ENCODE measurements around the gene IPP. TPM values are rescaled to one million over a fixed set of nuclear protein-coding genes. Genes with fewer than 3 reads are reported as not detected.

Gene IPP
- total RNA-seq, 2 experiments from 2014 or later = 6.0 to 6.6 TPM

DNA sequence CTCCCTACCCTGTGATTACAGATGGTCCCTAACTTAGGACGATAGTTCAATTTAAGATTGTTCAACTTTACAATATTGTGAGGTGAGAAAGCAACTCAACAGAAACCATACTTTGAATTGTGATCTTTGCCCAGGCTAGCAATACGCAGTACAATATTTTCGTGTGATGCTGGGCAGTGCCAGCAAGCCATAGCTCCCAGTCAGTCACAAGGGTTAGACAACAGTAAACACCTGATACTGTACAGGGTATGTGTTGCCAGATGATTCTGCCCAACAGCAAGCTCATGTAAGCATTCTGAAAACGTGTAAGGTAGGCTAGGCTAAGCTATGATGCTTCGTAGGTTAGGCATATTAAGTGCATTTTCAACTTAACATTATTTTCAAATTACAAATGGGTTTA is 76.0 kb downstream of the IPP start:
- Mint-ChIP-seq H3K9me3 (no peaks in the 10 kb centered on the region), H3K4me1 (ENCODE audit: low read depth) (peaks cover 76% of the 10 kb centered on the region), H3K27ac (no peak overlapping the region), H3K4me3 (no peak overlapping the region), H3K36me3 (ENCODE audit: low read depth) (peaks cover 39% of the 10 kb centered on the region), H3K27me3 (no peaks in the 10 kb centered on the region)
- DNase-seq (no peak), ATAC-seq (ENCODE audit: poor library complexity) (no peak)
- Histone ChIP-seq H3K27me3 (ENCODE audit: control insufficient read depth in 1 of 2, insufficient read depth in 2 of 2, low read length in 2 of 2) (no peaks in the 10 kb centered on the region), H3K9me3 (ENCODE audit: control insufficient read depth in 1 of 2, insufficient read depth in 1 of 2, low read length in 2 of 2) (no peaks in the 10 kb centered on the region), H3K4me3 (ENCODE audit: low read length) (no peak overlapping the region), H3K36me3 (ENCODE audit: insufficient read depth, low read length) (peaks cover 3% of the 10 kb centered on the region), H3K4me1 (ENCODE audit: insufficient read depth, low read length) (peaks cover 44% of the 10 kb centered on the region), H3K27ac (ENCODE audit: low read depth in 1 of 2, low read length in 2 of 2) (no peak overlapping the region)
- ChIA-PET POLR2A (no interaction called here), CTCF (no interaction called here)
- TF ChIP-seq, protein P1, sequence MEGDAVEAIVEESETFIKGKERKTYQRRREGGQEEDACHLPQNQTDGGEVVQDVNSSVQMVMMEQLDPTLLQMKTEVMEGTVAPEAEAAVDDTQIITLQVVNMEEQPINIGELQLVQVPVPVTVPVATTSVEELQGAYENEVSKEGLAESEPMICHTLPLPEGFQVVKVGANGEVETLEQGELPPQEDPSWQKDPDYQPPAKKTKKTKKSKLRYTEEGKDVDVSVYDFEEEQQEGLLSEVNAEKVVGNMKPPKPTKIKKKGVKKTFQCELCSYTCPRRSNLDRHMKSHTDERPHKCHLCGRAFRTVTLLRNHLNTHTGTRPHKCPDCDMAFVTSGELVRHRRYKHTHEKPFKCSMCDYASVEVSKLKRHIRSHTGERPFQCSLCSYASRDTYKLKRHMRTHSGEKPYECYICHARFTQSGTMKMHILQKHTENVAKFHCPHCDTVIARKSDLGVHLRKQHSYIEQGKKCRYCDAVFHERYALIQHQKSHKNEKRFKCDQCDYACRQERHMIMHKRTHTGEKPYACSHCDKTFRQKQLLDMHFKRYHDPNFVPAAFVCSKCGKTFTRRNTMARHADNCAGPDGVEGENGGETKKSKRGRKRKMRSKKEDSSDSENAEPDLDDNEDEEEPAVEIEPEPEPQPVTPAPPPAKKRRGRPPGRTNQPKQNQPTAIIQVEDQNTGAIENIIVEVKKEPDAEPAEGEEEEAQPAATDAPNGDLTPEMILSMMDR (IDR thresholded peaks at IDR 0.05) = no peak
- intact Hi-C loops (cut with DNase I, micrococcal nuclease) = no loop called here

DNA sequence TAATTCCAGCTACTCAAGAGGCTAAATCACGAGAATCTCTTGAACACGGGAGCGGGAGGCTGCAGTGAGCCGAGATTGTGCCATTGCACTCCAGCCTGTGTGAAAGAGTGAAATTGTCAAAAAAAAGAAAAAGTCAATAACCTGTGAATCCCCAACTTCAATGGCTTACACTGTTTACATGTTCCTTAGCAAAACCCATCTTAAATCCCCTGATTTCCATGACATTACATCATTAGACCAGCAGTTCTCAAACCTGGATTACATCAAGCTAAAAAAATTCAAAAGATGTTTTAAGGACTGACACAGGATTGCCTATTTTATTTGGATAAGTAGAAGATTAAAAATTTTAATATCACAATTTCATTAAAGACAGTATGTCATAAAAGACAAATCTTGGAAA is 76.5 kb downstream of the IPP start:
- Histone ChIP-seq H3K27me3 (ENCODE audit: control insufficient read depth in 1 of 2, insufficient read depth in 2 of 2, low read length in 2 of 2) (no peaks in the 10 kb centered on the region), H3K36me3 (ENCODE audit: insufficient read depth, low read length) (peaks cover 3% of the 10 kb centered on the region), H3K4me1 (ENCODE audit: insufficient read depth, low read length) (peaks cover 41% of the 10 kb centered on the region), H3K4me3 (ENCODE audit: low read length) (no peak overlapping the region), H3K9me3 (ENCODE audit: control insufficient read depth in 1 of 2, insufficient read depth in 1 of 2, low read length in 2 of 2) (no peaks in the 10 kb centered on the region), H3K27ac (ENCODE audit: low read depth in 1 of 2, low read length in 2 of 2) (no peak overlapping the region)
- peaks cover 75% of the 10 kb centered on the region for H3K4me1 Mint-ChIP-seq (ENCODE audit: low read depth)
- ATAC-seq (ENCODE audit: poor library complexity) (no peak), DNase-seq (no peak)
- POLR2A ChIA-PET = no interaction called here
- no peak overlapping the region for H3K27ac Mint-ChIP-seq
- H3K4me3 Mint-ChIP-seq = no peak overlapping the region
- no peaks in the 10 kb centered on the region for H3K27me3 Mint-ChIP-seq
- CTCF ChIA-PET = no interaction called here
- peaks cover 41% of the 10 kb centered on the region for H3K36me3 Mint-ChIP-seq (ENCODE audit: low read depth)
- TF ChIP-seq, protein P1 (IDR thresholded peaks at IDR 0.05) = no peak
- intact Hi-C loops (cut with DNase I, micrococcal nuclease) = no loop called here
- H3K9me3 Mint-ChIP-seq = no peaks in the 10 kb centered on the region

DNA sequence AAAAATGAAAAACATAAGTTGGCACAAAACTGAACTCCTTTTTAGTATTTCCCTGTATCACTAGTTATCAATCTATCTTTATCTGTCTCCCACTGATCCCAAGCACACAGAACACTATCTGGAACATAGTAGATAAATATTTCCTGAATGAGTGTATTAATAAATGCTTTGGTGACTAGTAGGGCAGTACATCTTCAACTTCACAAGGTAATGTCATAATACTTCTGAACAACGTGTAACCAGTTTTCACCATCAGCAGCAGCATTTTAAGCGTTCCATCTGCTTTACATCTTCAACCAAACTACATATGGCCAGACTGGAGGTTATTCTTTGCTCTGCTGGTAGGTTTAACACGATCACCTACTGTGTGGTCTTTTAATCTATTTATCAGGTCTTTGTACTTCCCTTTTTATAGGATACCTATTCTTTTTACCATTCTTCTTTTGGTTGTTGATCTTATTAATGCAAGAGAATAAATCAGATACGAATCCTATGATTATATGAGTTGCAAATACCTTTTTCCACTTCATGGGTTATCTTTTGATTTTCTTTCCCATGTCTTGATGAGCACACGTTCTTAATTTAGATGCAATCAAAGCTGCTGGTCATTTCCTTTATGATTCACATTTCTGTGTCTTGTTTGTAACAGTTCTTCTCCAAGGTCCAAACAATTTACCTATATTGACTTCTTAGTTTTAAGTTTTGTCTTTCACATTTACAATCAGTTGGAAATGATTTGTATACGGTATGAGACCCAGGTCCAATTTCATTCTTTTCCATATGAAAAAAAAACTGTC is 80.4 kb downstream of the IPP start:
- TF ChIP-seq, protein P1 (IDR thresholded peaks at IDR 0.05) = no peak
- ChIA-PET POLR2A (interaction anchor here (0.5 kb wide), 1 partner anchor 73 kb away, joined by 3 read pairs; no protein-coding TSS in a partner anchor), CTCF (no interaction called here)
- no peak for ATAC-seq (ENCODE audit: poor library complexity)
- Histone ChIP-seq H3K36me3 (ENCODE audit: insufficient read depth, low read length) (peaks cover 3% of the 10 kb centered on the region), H3K9me3 (ENCODE audit: control insufficient read depth in 1 of 2, insufficient read depth in 1 of 2, low read length in 2 of 2) (no peaks in the 10 kb centered on the region), H3K4me3 (ENCODE audit: low read length) (no peak overlapping the region), H3K4me1 (ENCODE audit: insufficient read depth, low read length) (peaks cover 36% of the 10 kb centered on the region), H3K27me3 (ENCODE audit: control insufficient read depth in 1 of 2, insufficient read depth in 2 of 2, low read length in 2 of 2) (no peaks in the 10 kb centered on the region), H3K27ac (ENCODE audit: low read depth in 1 of 2, low read length in 2 of 2) (no peak overlapping the region)
- Mint-ChIP-seq H3K4me3 (no peak overlapping the region), H3K9me3 (no peaks in the 10 kb centered on the region), H3K36me3 (ENCODE audit: low read depth) (peaks cover 55% of the 10 kb centered on the region), H3K4me1 (ENCODE audit: low read depth) (peaks cover 74% of the 10 kb centered on the region), H3K27ac (peak overlapping the region; percentile 21), H3K27me3 (no peaks in the 10 kb centered on the region)
- no peak for DNase-seq
- intact Hi-C loops (cut with DNase I, micrococcal nuclease) = no loop called here

All from CD4-positive, alpha-beta T cell (primary cell).